ENCODE data around the gene MRPL54.
A peak's percentile ranks its signal among the peaks of the same experiment; 100 is the strongest.
"Not testable (repeated sequence)": the region's sequence is repeated elsewhere in the genome, so short reads cannot be mapped to it uniquely, and the experiment has no call there.

MRPL54 gene

GRCh38 chr19:3740431-3740830 is 22.1 kb upstream of the MRPL54 start:
- DNase-seq (ENCODE audit: low read depth in 3 of 3): no peak

GRCh38 chr19:3743486-3743885 is 19.0 kb upstream of the MRPL54 start:
- DNase-seq (ENCODE audit: low read depth in 3 of 3): no peak

- no peak for DNase-seq (ENCODE audit: low read depth in 3 of 3)
Measured at GRCh38 chr19:3745363-3746045, 17.0 kb upstream of the MRPL54 start.

GRCh38 chr19:3746371-3747056 is 16.0 kb upstream of the MRPL54 start:
- no peak for DNase-seq (ENCODE audit: low read depth in 3 of 3)

- no peak for DNase-seq (ENCODE audit: low read depth in 3 of 3)
Measured at GRCh38 chr19:3748965-3749364, 13.5 kb upstream of the MRPL54 start.

- DNase-seq (ENCODE audit: low read depth in 3 of 3): no peak
Measured at GRCh38 chr19:3750211-3750610, 12.3 kb upstream of the MRPL54 start.

- DNase-seq (ENCODE audit: low read depth in 3 of 3): no peak
Measured at GRCh38 chr19:3751236-3751635, 11.2 kb upstream of the MRPL54 start.

- DNase-seq (ENCODE audit: low read depth in 3 of 3): no peak
Measured at GRCh38 chr19:3752492-3752891, 10.0 kb upstream of the MRPL54 start.

GRCh38 chr19:3753631-3754410 is 8.7 kb upstream of the MRPL54 start:
- no peak for DNase-seq (ENCODE audit: low read depth in 3 of 3)

GRCh38 chr19:3757705-3758104 is 4.8 kb upstream of the MRPL54 start:
- DNase-seq (ENCODE audit: low read depth in 3 of 3): not testable (repeated sequence)

- DNase-seq (ENCODE audit: low read depth in 3 of 3): not testable (repeated sequence)
Measured at GRCh38 chr19:3758297-3758696, 4.2 kb upstream of the MRPL54 start.

GRCh38 chr19:3759482-3760254 is 2.8 kb upstream of the MRPL54 start:
- no peak for DNase-seq (ENCODE audit: low read depth in 3 of 3)

GRCh38 chr19:3760871-3761361 is 1.6 kb upstream of the MRPL54 start:
- DNase-seq (ENCODE audit: low read depth in 3 of 3): no peak

GRCh38 chr19:3761382-3762129 is 926 bp upstream of the MRPL54 start, which contains the start of gene APBA3:
TSS of gene APBA3 (minus strand) at chr19:3761692. CDS start at chr19:3760264, 1,428 bp downstream.
- peak; percentile 93 to 96 (median 95) for DNase-seq (ENCODE audit: low read depth in 3 of 3)

- DNase-seq (ENCODE audit: low read depth in 3 of 3): no peak
Measured at GRCh38 chr19:3762130-3762473, 380 bp upstream of the MRPL54 start.

GRCh38 chr19:3765121-3765520 is 2.6 kb downstream of the MRPL54 start:
- DNase-seq (ENCODE audit: low read depth in 3 of 3): no peak

- not testable (repeated sequence) for DNase-seq (ENCODE audit: low read depth in 3 of 3)
Measured at GRCh38 chr19:3765757-3766156, 3.3 kb downstream of the MRPL54 start.

GRCh38 chr19:3766520-3766919 is 4.0 kb downstream of the MRPL54 start:
- no peak for DNase-seq (ENCODE audit: low read depth in 3 of 3)

GRCh38 chr19:3767050-3767449 is 4.6 kb downstream of the MRPL54 start:
- no peak for DNase-seq (ENCODE audit: low read depth in 3 of 3)

- no peak for DNase-seq (ENCODE audit: low read depth in 3 of 3)
Measured at GRCh38 chr19:3768015-3768747, 5.7 kb downstream of the MRPL54 start.

Measured in stimulated activated CD4-positive, alpha-beta T cell treated with anti-CD3 and anti-CD28 coated beads, TNF-alpha, amount 100 ng/mL, for 24 hours (primary cell).